Peyer's patch (tissue), 4 donors: ENCODE measurements around the gene ODC1. TPM values are rescaled to one million over a fixed set of nuclear protein-coding genes. Genes with fewer than 3 reads are reported as not detected.

Source experiments
- DNase-seq, 3 donors: peaks; one replicate each; pipeline ENCODE4 v3.0.0-alpha.2; 2017 to 2019
- H3K27ac ChIP-seq, 4 donors: fragments of 200-600 bp; sonication (generic); one replicate each; pipeline ENCODE4 v1.5.1; 2016 to 2019
- H3K27me3 ChIP-seq, 2 donors: fragments of 200-600 bp; sonication (generic); one replicate each; pipeline ENCODE4 v1.5.1; 2019
- H3K36me3 ChIP-seq, 3 donors: fragments of 200-600 bp; sonication (generic); one replicate each; pipeline ENCODE4 v1.5.1; 2016 to 2019
- H3K4me1 ChIP-seq, 4 donors: fragments of 200-600 bp; sonication (generic); one replicate each; pipeline ENCODE4 v1.5.1; 2016 to 2019
- H3K4me3 ChIP-seq, 4 donors: fragments of 200-600 bp; sonication (generic); 1 replicate in 3 of 4; 2 replicates in 1 of 4; pipeline ENCODE4 v1.5.1; 2016 to 2019; ENCODE audit warnings: mild to moderate bottlenecking in 1 of 4
- H3K9me3 ChIP-seq, 4 donors: fragments of 200-600 bp; sonication (generic); one replicate each; pipeline ENCODE4 v1.5.1; 2016 to 2019; ENCODE audit warnings: mild to moderate bottlenecking in 1 of 4
- CTCF ChIP-seq, 6 experiments: fragments of 450-650 bp in 4 of 6; fragments of 200-600 bp in 2 of 6; sonication (generic) in 1 of 6; IDR thresholded peaks; one replicate each; pipeline ENCODE4 v1.5.1; 2017 to 2019; ENCODE audit warnings: antibody characterized with exemption in 6 of 6, mild to moderate bottlenecking in 3 of 6, moderate library complexity in 1 of 6
- POLR2A ChIP-seq, 2 donors: fragments of 450-650 bp; IDR thresholded peaks; one replicate each; pipeline ENCODE4 v1.5.1; 2017; ENCODE audit warnings: antibody characterized with exemption in 2 of 2, mild to moderate bottlenecking in 2 of 2, moderate library complexity in 2 of 2
- total RNA-seq, 4 donors: library from RNA; depleted of rRNA; stranded (reverse); fragments of >200 nt; gene quantifications; one replicate each; pipeline ENCODE4 v1.1.0, GENCODE V29; 2016

ODC1 gene
- total RNA-seq, 4 donors from 2014 or later: 31.5 to 91.6 (median 55.6) TPM

- Histone ChIP-seq H3K27me3 (no peaks in the 10 kb centered on the region), H3K9me3 (no peaks in the 10 kb centered on the region), H3K36me3 (no peaks in the 10 kb centered on the region), H3K4me1 (peaks cover 0 to 43% (median 9%) of the 10 kb centered on the region in 4 donors), H3K27ac (peak overlapping the region in 3 of 4 donors; percentile 23 to 66 (median 35)), H3K4me3 (no peak overlapping the region)
- no peak for DNase-seq
- no peak for TF ChIP-seq CTCF (IDR thresholded peaks at IDR 0.05)
- no peak for TF ChIP-seq POLR2A (IDR thresholded peaks at IDR 0.05)
Measured at GRCh38 chr2:10413503-10413902, 34.6 kb downstream of the ODC1 start.

- Histone ChIP-seq H3K4me3 (no peak overlapping the region), H3K27ac (no peak overlapping the region), H3K9me3 (no peaks in the 10 kb centered on the region), H3K27me3 (no peaks in the 10 kb centered on the region), H3K4me1 (peaks cover 3 to 55% (median 15%) of the 10 kb centered on the region in 4 donors), H3K36me3 (no peaks in the 10 kb centered on the region)
- no peak for TF ChIP-seq POLR2A (IDR thresholded peaks at IDR 0.05)
- TF ChIP-seq CTCF (IDR thresholded peaks at IDR 0.05): no peak
- DNase-seq: no peak
Measured at GRCh38 chr2:10412380-10412779, 35.7 kb downstream of the ODC1 start.

- Histone ChIP-seq H3K9me3 (no peaks in the 10 kb centered on the region), H3K4me1 (peaks cover 3 to 57% (median 15%) of the 10 kb centered on the region in 4 donors), H3K27ac (no peak overlapping the region), H3K36me3 (peaks cover 0 to under 1% (median 0%) of the 10 kb centered on the region in 3 donors), H3K27me3 (no peaks in the 10 kb centered on the region), H3K4me3 (no peak overlapping the region)
- no peak for TF ChIP-seq CTCF (IDR thresholded peaks at IDR 0.05)
- no peak for TF ChIP-seq POLR2A (IDR thresholded peaks at IDR 0.05)
- DNase-seq: no peak
Measured at GRCh38 chr2:10411557-10411956, 36.6 kb downstream of the ODC1 start.

GRCh38 chr2:10410823-10411437 lies 37.2 kb downstream of the ODC1 start:
- H3K36me3 ChIP-seq: peaks cover 0 to 6% (median 0%) of the 10 kb centered on the region in 3 donors
- DNase-seq: no peak
- no peak overlapping the region for H3K4me3 ChIP-seq
- H3K4me1 ChIP-seq: peaks cover 3 to 57% (median 15%) of the 10 kb centered on the region in 4 donors
- no peaks in the 10 kb centered on the region for H3K9me3 ChIP-seq
- H3K27ac ChIP-seq: peak overlapping the region in 2 of 4 donors; percentile 40 to 82
- no peak for TF ChIP-seq POLR2A (IDR thresholded peaks at IDR 0.05)
- no peaks in the 10 kb centered on the region for H3K27me3 ChIP-seq

- Histone ChIP-seq H3K27me3 (no peaks in the 10 kb centered on the region), H3K4me1 (peaks cover 3 to 57% (median 15%) of the 10 kb centered on the region in 4 donors), H3K9me3 (no peaks in the 10 kb centered on the region), H3K27ac (peak overlapping the region in 2 of 4 donors; percentile 40 to 82), H3K36me3 (peaks cover 0 to 6% (median 0%) of the 10 kb centered on the region in 3 donors), H3K4me3 (no peak overlapping the region)
- peak in 1 of 3 donors; percentile 49 for DNase-seq
- TF ChIP-seq POLR2A (IDR thresholded peaks at IDR 0.05): no peak
- no peak for TF ChIP-seq CTCF (IDR thresholded peaks at IDR 0.05)
Measured at GRCh38 chr2:10410001-10410822, 37.9 kb downstream of the ODC1 start.
